ENCODE data around the gene SRSF11. TPM values are rescaled to one million over a fixed set of nuclear protein-coding genes. Genes with fewer than 3 reads are reported as not detected.

SRSF11 gene
- total RNA-seq, 1 donor from 2014 or later, result 110 TPM

Other genes starting within 250 kb of the SRSF11 start
- 27.3 and 30.6 TPM in 2 replicates for gene LRRC40, start 15.8 kb upstream of the SRSF11 start, total RNA-seq
- gene ANKRD13C, start 133.3 kb downstream of the SRSF11 start, total RNA-seq, result 24.8 and 30.3 TPM in 2 replicates
- gene CTH, start 189.9 kb downstream of the SRSF11 start, total RNA-seq, result 1.5 and 1.7 TPM in 2 replicates

Data from pulmonary artery endothelial cell (primary cell).